Tibial nerve (tissue), 4 donors: ENCODE data around the gene DMD. TPM values are rescaled to one million over a fixed set of nuclear protein-coding genes. Genes with fewer than 3 reads are reported as not detected.

ENCODE experiments used
- DNase-seq, 2 donors: peaks; one replicate each; pipeline ENCODE4 v3.0.0-alpha.2; 2019; ENCODE audit warnings: low spot score in 2 of 2
- H3K27ac ChIP-seq, 4 donors: fragments of 200-600 bp; sonication (generic) in 3 of 4; one replicate each; pipeline ENCODE4 v1.5.1; 2017 to 2019; ENCODE audit warnings: mild to moderate bottlenecking in 1 of 4
- H3K27me3 ChIP-seq, 2 donors: fragments of 200-600 bp; sonication (generic) in 1 of 2; one replicate each; pipeline versions ENCODE4 v1.5.1 to v1.6.0; 2017 to 2019
- H3K36me3 ChIP-seq, 3 donors: fragments of 200-600 bp; sonication (generic); one replicate each; pipeline ENCODE4 v1.5.1; 2018 to 2019
- H3K4me1 ChIP-seq, 4 donors: fragments of 200-600 bp; sonication (generic) in 3 of 4; one replicate each; pipeline ENCODE4 v1.5.1; 2017 to 2019
- H3K4me3 ChIP-seq, 4 donors: fragments of 200-600 bp; sonication (generic) in 3 of 4; one replicate each; pipeline ENCODE4 v1.5.1; 2017 to 2019; ENCODE audit warnings: mild to moderate bottlenecking in 1 of 4, moderate library complexity in 1 of 4
- H3K9me3 ChIP-seq, 4 donors: fragments of 200-600 bp; sonication (generic) in 3 of 4; one replicate each; pipeline ENCODE4 v1.5.1; 2017 to 2019
- CTCF ChIP-seq, 5 experiments: fragments of 200-600 bp in 3 of 5; fragments of 450-650 bp in 2 of 5; sonication (generic) in 3 of 5; IDR thresholded peaks; one replicate each; pipeline ENCODE4 v1.5.1; 2016 to 2019; ENCODE audit warnings: antibody characterized with exemption in 5 of 5, mild to moderate bottlenecking in 3 of 5, moderate library complexity in 2 of 5
- EP300 ChIP-seq, 2 donors: sonication (generic); formaldehyde crosslinking; IDR thresholded peaks; one replicate each; pipeline ENCODE4 v1.6.1; 2017; ENCODE audit warnings: antibody characterized with exemption in 2 of 2, mild to moderate bottlenecking in 1 of 2
- POLR2A ChIP-seq, 2 donors: fragments of 450-650 bp; IDR thresholded peaks; one replicate each; pipeline ENCODE4 v1.6.1; 2017; ENCODE audit warnings: antibody characterized with exemption in 2 of 2, mild to moderate bottlenecking in 2 of 2, moderate library complexity in 2 of 2
- WGBS, 2 donors: methylation state at CpG; one replicate each; pipeline ENCODE4 v1.1.5; 2018; 5-methylcytosine and 5-hydroxymethylcytosine counted together
- total RNA-seq, 4 donors: library from RNA; depleted of rRNA; stranded (reverse); fragments of >200 nt; gene quantifications; one replicate each; pipeline ENCODE4 v1.1.0, GENCODE V29; 2016

DMD gene
- total RNA-seq, 4 donors from 2014 or later: 156 to 345 (median 245) TPM

- Histone ChIP-seq H3K27ac (no peak overlapping the region), H3K36me3 (no peaks in the 10 kb centered on the region), H3K9me3 (no peaks in the 10 kb centered on the region), H3K4me3 (no peak overlapping the region), H3K27me3 (no peaks in the 10 kb centered on the region), H3K4me1 (no peaks in the 10 kb centered on the region)
- peak in 1 of 2 donors; percentile 4 for DNase-seq
- 51 to 58% methylated on average over 2 of the region's 2 CpGs for WGBS, 2 donors
- TF ChIP-seq POLR2A (IDR thresholded peaks at IDR 0.05) (no peak), EP300 (IDR thresholded peaks at IDR 0.05) (no peak), CTCF (IDR thresholded peaks at IDR 0.05) (no peak)
Measured at GRCh38 chrX:32137525-32137924, 1073.8 kb downstream of the DMD start.

- 40 to 43% methylated on average over 1 of the region's 1 CpG for WGBS, 2 donors
Measured at GRCh38 chrX:32126997-32127396, 1084.4 kb downstream of the DMD start.

GRCh38 chrX:32118832-32119231 lies 1092.5 kb downstream of the DMD start:
- H3K27me3 ChIP-seq: no peaks in the 10 kb centered on the region
- H3K4me3 ChIP-seq: no peak overlapping the region
- no peaks in the 10 kb centered on the region for H3K36me3 ChIP-seq
- DNase-seq: no peak
- no peak overlapping the region for H3K27ac ChIP-seq
- 68 to 86% methylated on average over 8 of the region's 8 CpGs for WGBS, 2 donors
- H3K9me3 ChIP-seq: no peaks in the 10 kb centered on the region
- TF ChIP-seq POLR2A (IDR thresholded peaks at IDR 0.05) (no peak), CTCF (IDR thresholded peaks at IDR 0.05) (no peak), EP300 (IDR thresholded peaks at IDR 0.05) (no peak)
- no peaks in the 10 kb centered on the region for H3K4me1 ChIP-seq

More at GRCh38 chrX:32126997-32127396, 1084.4 kb downstream of the DMD start:
- H3K4me1 ChIP-seq: no peaks in the 10 kb centered on the region
- H3K27me3 ChIP-seq: no peaks in the 10 kb centered on the region
- no peaks in the 10 kb centered on the region for H3K36me3 ChIP-seq
- no peak for DNase-seq
- H3K9me3 ChIP-seq: no peaks in the 10 kb centered on the region
- H3K27ac ChIP-seq: no peak overlapping the region
- no peak overlapping the region for H3K4me3 ChIP-seq
- TF ChIP-seq POLR2A (IDR thresholded peaks at IDR 0.05): no peak
- TF ChIP-seq CTCF (IDR thresholded peaks at IDR 0.05): no peak

GRCh38 chrX:32116047-32116446 lies 1095.3 kb downstream of the DMD start:
- DNase-seq: no peak
- TF ChIP-seq CTCF (IDR thresholded peaks at IDR 0.05) (no peak), POLR2A (IDR thresholded peaks at IDR 0.05) (no peak), EP300 (IDR thresholded peaks at IDR 0.05) (no peak)
- Histone ChIP-seq H3K4me1 (no peaks in the 10 kb centered on the region), H3K27ac (no peak overlapping the region), H3K36me3 (no peaks in the 10 kb centered on the region), H3K27me3 (no peaks in the 10 kb centered on the region), H3K9me3 (no peaks in the 10 kb centered on the region), H3K4me3 (no peak overlapping the region)
- WGBS, 2 donors: 53 to 58% methylated on average over 3 of the region's 3 CpGs

GRCh38 chrX:32087663-32088062 lies 1123.7 kb downstream of the DMD start:
- DNase-seq: no peak
- 60 to 85% methylated on average over 4 of the region's 4 CpGs for WGBS, 2 donors
- H3K9me3 ChIP-seq: no peaks in the 10 kb centered on the region
- H3K27ac ChIP-seq: no peak overlapping the region
- H3K27me3 ChIP-seq: no peaks in the 10 kb centered on the region
- no peaks in the 10 kb centered on the region for H3K36me3 ChIP-seq
- TF ChIP-seq CTCF (IDR thresholded peaks at IDR 0.05) (no peak), POLR2A (IDR thresholded peaks at IDR 0.05) (no peak), EP300 (IDR thresholded peaks at IDR 0.05) (no peak)
- H3K4me1 ChIP-seq: no peaks in the 10 kb centered on the region
- H3K4me3 ChIP-seq: no peak overlapping the region
